HFF-Myc (cell line): ENCODE data around the gene EYA3.

Experiments used
- DNase-seq: peaks from one replicate; pipeline ENCODE4 v3.0.0-alpha.2; 2011; ENCODE audit warnings: low read depth; ENCODE audit errors: extremely low read depth
- H3K4me3 ChIP-seq: replicated peaks from 2 replicates; pipeline ENCODE4 v1.5.1; 2011; ENCODE audit warnings: low read depth, mild to moderate bottlenecking, control low read depth, low read length
- TF ChIP-seq, protein P1 (sequence below): IDR thresholded peaks from 2 replicates; pipeline ENCODE4 v1.5.1; 2012; ENCODE audit warnings: mild to moderate bottlenecking, low read depth, low read length, control low read depth; ENCODE audit errors: missing control alignments

The EYA3 gene

DNA sequence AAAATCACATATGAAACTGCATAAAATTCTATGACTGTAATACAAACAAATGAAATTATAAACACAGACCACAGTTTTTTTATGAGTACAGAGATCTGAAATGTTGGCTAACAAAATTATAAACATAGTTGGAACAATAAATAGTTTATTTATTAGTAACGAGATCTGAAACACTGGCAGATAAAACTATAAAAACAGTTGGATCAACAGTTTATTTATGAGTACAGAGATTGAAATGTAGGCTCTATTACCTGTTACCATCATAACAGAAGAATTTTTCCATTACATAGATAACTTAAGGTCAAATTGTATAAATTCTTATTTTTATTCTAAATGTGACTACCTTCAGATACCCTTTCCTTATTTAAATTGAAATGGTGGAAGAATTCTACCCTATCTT, 14.5 kb downstream of the EYA3 start:
- no peak for DNase-seq
- no peak overlapping the region for H3K4me3 ChIP-seq

DNA sequence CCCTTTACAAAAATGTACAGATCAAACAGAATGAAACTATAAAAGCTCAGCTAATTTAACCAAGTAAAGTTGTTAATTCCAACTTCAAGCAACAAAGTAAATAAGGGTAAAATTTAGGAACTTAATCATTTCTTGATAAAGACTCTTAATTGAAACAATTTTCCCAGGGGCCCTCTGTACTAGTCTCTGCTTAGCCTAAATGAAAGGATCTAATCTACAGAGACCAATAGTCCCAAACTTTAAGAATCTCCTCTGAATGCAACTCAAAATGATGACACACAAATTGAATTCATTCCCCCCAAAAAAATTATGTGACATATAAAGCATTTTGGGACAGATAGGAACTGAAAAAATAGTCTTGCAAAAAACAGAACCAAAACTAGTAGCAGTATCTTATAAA, 16.6 kb downstream of the EYA3 start:
- TF ChIP-seq, protein P1, sequence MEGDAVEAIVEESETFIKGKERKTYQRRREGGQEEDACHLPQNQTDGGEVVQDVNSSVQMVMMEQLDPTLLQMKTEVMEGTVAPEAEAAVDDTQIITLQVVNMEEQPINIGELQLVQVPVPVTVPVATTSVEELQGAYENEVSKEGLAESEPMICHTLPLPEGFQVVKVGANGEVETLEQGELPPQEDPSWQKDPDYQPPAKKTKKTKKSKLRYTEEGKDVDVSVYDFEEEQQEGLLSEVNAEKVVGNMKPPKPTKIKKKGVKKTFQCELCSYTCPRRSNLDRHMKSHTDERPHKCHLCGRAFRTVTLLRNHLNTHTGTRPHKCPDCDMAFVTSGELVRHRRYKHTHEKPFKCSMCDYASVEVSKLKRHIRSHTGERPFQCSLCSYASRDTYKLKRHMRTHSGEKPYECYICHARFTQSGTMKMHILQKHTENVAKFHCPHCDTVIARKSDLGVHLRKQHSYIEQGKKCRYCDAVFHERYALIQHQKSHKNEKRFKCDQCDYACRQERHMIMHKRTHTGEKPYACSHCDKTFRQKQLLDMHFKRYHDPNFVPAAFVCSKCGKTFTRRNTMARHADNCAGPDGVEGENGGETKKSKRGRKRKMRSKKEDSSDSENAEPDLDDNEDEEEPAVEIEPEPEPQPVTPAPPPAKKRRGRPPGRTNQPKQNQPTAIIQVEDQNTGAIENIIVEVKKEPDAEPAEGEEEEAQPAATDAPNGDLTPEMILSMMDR, result no peak
- no peak overlapping the region for H3K4me3 ChIP-seq
- no peak for DNase-seq

More for the DNA sequence above, 14.5 kb downstream of the EYA3 start:
- TF ChIP-seq, protein P1, result no peak

DNA sequence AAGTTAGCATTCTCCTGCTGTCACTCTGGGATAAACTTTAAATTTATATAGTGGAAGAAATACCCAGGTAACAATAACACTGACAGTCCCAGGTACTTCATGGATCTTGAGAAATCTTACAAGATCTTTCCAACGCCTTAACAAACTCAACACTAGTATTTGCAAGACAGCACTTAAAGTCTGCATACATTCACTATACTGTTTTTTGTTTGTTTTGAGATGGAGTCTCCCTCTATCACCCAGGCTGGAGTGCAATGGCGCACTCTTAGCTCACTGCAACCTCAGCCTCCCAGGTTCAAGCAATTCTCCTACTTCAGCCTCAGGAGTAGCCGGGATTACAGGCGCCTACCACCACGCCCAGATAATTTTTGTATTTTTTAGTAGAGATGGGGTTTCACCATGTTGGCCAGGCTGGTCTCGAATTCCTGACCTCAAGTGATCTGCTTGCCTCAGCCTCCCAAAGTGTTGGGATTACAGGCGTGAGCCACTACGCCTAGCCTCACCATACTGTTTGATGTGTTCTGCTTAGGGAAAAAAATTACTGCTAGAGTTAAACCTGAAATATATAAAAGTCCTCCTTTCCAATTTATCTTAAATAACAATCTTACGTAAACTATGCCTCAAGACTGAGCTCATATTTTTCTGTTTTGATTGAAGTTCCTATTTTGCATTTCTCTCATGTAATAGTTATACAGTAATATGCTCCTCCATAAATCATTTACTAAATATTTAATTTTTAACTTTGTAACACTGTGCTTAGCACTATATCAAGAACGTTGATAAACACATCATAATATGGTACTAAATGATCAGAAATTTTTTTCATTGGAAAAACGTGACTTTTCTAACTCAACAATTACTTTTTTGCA, 17.5 kb downstream of the EYA3 start:
- no peak for DNase-seq
- TF ChIP-seq, protein P1, result no peak
- no peak overlapping the region for H3K4me3 ChIP-seq

DNA sequence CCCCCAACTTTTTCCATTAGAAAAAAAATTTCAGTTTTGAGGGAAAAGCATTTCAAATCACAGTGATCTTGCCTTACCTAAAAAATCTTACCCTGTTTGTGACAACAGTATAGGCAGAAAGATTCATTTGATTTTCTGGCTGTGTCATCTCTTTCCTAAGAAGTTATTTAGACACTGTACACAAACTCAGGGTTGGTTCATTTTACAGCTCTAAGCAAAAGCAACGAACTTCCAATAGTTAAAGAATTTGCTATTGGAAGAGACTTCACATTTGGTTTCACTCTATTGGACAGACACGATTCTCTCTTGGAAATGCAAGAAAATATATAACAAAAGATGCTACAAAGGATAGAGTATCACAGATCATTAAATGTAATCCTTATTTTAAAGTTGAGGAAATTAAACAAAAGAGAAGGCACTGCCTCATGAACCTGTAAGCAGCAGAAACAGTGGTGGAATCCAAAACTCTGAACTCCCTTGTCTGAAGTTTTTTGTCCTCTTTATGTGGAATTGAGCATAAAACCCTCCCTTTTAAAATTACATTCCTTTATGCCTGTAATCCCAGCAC, 20.8 kb downstream of the EYA3 start:
- TF ChIP-seq, protein P1, result no peak

DNA sequence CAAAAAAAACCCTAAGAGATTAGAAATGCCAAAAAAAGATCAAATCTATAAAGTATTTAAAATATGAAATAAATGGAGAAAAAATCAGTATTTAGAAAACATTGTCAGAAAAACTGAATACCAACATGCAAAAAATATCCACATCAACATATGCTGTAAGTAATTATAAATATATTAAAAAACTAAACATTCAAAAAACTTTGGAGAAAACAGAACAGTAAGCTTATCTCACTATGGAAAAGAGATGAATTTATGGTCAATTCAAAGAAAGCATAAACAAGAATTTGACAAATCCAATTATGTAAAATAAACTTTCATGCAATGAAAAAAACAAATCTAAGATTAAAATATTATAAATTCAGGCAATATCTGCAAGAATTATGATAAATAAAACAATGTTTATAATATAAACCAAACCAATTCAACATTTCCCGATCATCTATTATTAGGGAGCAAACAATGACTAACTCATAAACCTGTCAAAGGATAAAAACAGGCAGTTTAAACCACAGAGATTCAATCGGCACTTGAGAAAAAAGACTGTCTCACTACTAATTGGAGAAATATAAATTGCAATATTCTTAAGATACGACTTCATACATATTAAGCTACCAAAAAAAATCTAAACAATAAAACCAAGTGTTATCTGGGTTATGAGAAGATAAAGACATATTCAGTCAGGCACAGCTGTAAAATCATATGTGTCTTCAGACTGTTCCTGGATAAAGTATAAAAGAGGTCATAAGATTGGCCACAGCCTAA, 21.8 kb downstream of the EYA3 start:
- TF ChIP-seq, protein P1, result no peak
- no peak overlapping the region for H3K4me3 ChIP-seq
- no peak for DNase-seq

More for the DNA sequence above, 20.8 kb downstream of the EYA3 start:
- no peak overlapping the region for H3K4me3 ChIP-seq
- no peak for DNase-seq

DNA sequence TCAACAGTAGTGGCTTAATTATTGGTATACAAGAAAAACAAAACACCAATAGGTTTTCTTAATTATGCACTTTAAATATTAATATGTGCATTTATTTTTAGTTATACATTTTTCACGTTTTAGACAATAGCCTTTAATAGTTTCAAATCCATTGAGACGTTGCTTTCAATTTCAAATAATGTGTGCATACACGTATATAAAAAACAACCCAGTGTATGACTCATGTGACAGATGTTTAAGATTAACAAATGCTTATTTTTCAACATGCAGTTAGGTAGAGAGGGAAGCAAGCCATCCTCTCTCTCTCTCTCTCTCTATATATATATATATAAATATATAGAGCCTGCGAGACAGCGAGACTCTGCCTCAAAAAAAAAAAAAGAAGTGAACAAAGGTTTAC, 24.3 kb downstream of the EYA3 start:
- H3K4me3 ChIP-seq, result no peak overlapping the region
- TF ChIP-seq, protein P1, result no peak
- peak; percentile 38 for DNase-seq
